SK-N-MC (cell line): ENCODE results near the gene CUX1.

ENCODE experiments used
- EZH2 ChIP-seq: fragments of 200-600 bp; sonication (generic); IDR thresholded peaks from one replicate; pipeline ENCODE4 v1.6.1; 2017; ENCODE audit warnings: antibody characterized with exemption
- POLR2AphosphoS5 ChIP-seq: IDR thresholded peaks from 2 replicates; pipeline ENCODE4 v1.6.1; 2012; ENCODE audit warnings: mild to moderate bottlenecking, low read depth, low read length, borderline replicate concordance

- TF ChIP-seq POLR2AphosphoS5 (no peak), EZH2 (no peak)
Measured at GRCh38 chr7:102098986-102099385, 281.6 kb downstream of the CUX1 start.
